ENCODE measurements around the gene USH2A. TPM values are rescaled to one million over a fixed set of nuclear protein-coding genes. Genes with fewer than 3 reads are reported as not detected.

Gene USH2A
- total RNA-seq, 1 experiment from 2014 or later = 0.80 TPM

DNA sequence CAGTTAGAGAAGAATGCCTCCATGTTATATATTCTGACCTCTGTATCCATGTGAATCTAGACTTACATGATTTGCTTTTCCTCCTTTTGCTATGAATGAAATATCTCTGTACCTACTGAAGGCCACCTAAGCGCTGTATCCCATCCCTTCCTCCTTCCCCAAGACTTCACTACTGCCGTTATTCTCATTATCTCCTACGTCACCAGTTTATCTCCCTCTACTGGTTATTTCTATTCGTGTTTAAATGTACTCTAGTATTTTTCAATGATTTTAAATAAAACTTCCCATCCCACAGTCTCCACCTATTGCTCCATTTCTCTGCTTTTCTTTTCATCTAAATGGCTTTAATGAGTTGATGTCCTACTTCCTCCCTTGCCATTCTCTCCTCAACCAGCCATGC, 746.1 kb downstream of the USH2A start:
- no peaks in the 10 kb centered on the region for H3K36me3 ChIP-seq (replicated peaks; ENCODE audit: control insufficient read depth, insufficient read depth, low read length)
- no peak overlapping the region for H3K4me3 ChIP-seq (ENCODE audit: insufficient read depth, low read depth, low read length)
- H3K27me3 ChIP-seq (ENCODE audit: control insufficient read depth, insufficient read depth, low read length) = no peaks in the 10 kb centered on the region
- DNase-seq = no peak

DNA sequence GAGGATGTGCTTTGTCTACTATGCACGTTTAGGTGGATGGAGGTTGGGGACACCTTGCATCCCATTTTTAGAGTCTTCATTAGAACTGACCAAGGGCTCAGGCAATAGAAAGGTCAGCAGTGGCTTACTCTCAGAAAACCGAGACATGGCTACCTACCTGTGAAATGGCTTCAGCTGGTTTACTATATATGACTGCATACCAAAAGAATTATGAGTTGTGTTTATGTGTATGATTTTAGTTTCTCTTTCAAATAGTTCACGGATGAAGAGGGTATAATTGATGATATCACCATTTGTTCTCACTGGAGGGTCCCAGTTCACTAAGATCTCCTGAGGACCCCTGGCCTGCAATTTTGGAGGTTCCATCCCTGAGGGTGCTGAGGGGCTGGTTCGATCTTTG, 749.3 kb downstream of the USH2A start:
- Histone ChIP-seq H3K27me3 (ENCODE audit: control insufficient read depth, insufficient read depth, low read length) (no peaks in the 10 kb centered on the region), H3K4me3 (ENCODE audit: insufficient read depth, low read depth, low read length) (no peak overlapping the region), H3K36me3 (replicated peaks; ENCODE audit: control insufficient read depth, insufficient read depth, low read length) (no peaks in the 10 kb centered on the region)
- DNase-seq = no peak

DNA sequence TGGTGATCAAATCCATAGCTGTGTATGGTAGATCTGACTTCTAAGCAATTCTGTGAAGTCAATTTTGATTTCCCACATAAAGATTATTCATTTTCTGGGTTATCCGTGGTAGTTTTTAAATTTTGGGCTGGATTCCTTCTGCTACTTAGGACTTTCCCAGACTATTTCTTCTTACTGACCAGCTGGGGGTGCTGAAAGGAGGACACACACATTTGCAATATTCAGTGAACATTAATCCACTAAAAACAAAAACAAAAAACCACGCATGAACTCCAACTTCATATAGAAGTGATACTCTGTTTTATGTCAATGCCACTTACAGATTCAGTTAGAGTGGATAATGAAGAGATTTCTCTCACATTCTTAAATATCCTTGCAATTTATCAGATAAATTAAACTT, 750.8 kb downstream of the USH2A start:
- no peak for DNase-seq
- no peak overlapping the region for H3K4me3 ChIP-seq (ENCODE audit: insufficient read depth, low read depth, low read length)
- no peaks in the 10 kb centered on the region for H3K27me3 ChIP-seq (ENCODE audit: control insufficient read depth, insufficient read depth, low read length)
- H3K36me3 ChIP-seq (replicated peaks; ENCODE audit: control insufficient read depth, insufficient read depth, low read length) = no peaks in the 10 kb centered on the region

DNA sequence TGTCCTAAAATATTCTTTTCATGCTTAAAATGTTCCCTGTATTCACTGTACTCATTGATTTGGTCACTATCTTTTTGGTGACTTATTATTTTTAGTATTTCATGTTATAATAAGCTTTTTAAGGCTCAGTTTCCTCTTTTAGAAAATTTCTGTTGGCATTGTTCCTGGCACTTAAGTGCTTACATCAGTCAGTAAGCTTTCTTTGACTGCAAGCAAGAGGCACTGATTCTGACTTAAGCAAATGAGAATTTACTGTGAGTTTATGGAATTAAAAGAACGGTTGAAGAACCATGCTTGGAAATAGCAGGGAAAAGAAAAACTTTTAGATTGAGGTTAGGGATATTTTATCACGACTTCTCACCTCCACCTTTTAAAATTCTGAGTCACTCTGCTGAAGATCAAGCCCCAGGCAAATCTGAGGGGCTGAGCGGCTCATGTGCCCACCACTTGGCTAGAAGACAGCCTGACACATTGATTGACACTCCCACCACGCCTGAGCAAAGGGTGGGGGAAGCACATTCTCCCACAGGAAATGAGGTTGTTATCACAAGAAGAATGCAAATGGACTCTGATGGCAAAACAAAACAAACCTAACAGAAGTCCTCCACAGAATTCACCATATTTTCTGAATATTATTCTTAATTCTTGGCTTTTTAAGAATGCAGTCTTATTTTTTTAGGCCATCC, 753.3 kb downstream of the USH2A start:
- Histone ChIP-seq H3K36me3 (replicated peaks; ENCODE audit: control insufficient read depth, insufficient read depth, low read length) (no peaks in the 10 kb centered on the region), H3K4me3 (ENCODE audit: insufficient read depth, low read depth, low read length) (no peak overlapping the region), H3K27me3 (ENCODE audit: control insufficient read depth, insufficient read depth, low read length) (no peaks in the 10 kb centered on the region)
- no peak for DNase-seq

DNA sequence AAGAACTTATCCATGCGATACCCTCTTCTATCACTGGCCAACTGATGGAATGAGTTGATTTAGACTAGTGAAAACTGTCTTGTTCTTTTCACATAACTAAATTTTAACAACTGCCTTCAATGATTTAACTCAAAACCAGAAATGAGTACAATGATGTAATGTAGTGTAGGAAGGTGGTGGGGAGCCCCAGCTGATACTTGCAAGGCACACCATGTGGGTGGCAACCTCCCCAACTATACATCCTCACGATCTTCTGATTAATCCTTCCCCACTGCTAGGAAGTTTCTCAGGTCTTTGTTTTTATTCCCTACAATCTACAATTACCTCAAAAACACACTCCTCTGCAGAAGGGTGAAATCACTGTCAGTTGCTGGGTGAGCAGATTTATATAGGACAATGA, 755.5 kb downstream of the USH2A start:
- no peak overlapping the region for H3K4me3 ChIP-seq (ENCODE audit: insufficient read depth, low read depth, low read length)
- H3K27me3 ChIP-seq (ENCODE audit: control insufficient read depth, insufficient read depth, low read length) = no peaks in the 10 kb centered on the region
- DNase-seq = no peak
- H3K36me3 ChIP-seq (replicated peaks; ENCODE audit: control insufficient read depth, insufficient read depth, low read length) = no peaks in the 10 kb centered on the region

DNA sequence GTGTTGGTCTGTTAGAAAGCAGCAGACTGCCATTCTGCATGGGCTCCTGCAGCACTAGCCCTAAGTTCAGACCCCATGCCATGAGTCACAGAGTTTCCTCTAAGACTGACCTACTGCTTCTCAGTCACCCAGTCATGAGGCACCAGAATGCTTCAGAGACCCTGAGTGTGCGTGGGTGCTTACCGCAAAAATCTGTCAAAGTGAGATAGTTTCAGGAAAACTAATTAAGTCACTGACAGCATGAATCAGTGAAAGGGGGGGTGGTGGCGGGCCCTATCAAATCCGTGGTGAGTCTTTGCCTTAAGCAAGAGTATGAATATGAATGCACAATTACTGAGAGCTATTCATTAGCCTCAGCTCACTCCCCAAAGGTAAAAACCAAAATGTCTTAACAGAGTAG, 758.0 kb downstream of the USH2A start:
- H3K36me3 ChIP-seq (replicated peaks; ENCODE audit: control insufficient read depth, insufficient read depth, low read length) = no peaks in the 10 kb centered on the region
- H3K27me3 ChIP-seq (ENCODE audit: control insufficient read depth, insufficient read depth, low read length) = no peaks in the 10 kb centered on the region
- no peak overlapping the region for H3K4me3 ChIP-seq (ENCODE audit: insufficient read depth, low read depth, low read length)
- DNase-seq = no peak

DNA sequence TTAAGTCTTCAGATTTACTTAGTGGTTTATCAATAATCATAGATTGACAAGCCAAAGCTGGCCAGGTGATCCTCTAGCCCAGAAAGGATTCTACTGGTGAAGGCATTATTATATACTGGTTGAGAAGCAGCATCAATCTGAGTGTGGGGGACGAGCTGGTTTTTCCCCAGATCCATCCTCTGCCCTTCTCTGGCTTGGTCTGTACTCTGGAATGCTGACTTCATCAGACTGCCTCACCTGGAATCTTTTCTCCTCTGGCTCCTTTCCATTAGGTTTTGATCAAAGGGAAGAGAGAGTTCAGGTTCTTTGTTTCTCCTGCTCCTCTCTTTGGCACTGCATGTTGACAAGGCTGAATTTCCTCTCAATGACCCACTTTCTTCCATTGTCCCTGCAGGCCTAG, 762.2 kb downstream of the USH2A start:
- no peak overlapping the region for H3K4me3 ChIP-seq (ENCODE audit: insufficient read depth, low read depth, low read length)
- no peaks in the 10 kb centered on the region for H3K27me3 ChIP-seq (ENCODE audit: control insufficient read depth, insufficient read depth, low read length)
- no peaks in the 10 kb centered on the region for H3K36me3 ChIP-seq (replicated peaks; ENCODE audit: control insufficient read depth, insufficient read depth, low read length)
- DNase-seq = no peak

DNA sequence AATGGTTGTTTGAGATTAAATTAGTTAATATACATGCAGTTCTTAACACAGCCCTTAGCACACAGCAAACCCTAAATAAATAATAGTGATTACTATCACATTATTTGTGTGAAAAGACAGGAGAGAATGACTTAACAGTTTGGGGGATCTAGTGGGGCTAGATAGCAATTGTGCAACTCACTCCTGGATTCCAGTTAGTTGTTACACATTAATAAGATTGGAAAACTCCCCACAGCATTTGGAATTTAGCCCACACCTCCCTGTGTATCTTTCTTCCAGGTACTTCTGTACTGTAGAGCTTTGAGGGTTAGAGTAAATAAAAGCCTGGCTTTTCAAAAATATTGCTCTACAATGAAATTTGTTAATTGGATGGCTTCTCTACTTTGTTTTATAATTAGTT, 763.0 kb downstream of the USH2A start:
- H3K36me3 ChIP-seq (replicated peaks; ENCODE audit: control insufficient read depth, insufficient read depth, low read length) = no peaks in the 10 kb centered on the region
- no peak overlapping the region for H3K4me3 ChIP-seq (ENCODE audit: insufficient read depth, low read depth, low read length)
- H3K27me3 ChIP-seq (ENCODE audit: control insufficient read depth, insufficient read depth, low read length) = no peaks in the 10 kb centered on the region
- DNase-seq = no peak

DNA sequence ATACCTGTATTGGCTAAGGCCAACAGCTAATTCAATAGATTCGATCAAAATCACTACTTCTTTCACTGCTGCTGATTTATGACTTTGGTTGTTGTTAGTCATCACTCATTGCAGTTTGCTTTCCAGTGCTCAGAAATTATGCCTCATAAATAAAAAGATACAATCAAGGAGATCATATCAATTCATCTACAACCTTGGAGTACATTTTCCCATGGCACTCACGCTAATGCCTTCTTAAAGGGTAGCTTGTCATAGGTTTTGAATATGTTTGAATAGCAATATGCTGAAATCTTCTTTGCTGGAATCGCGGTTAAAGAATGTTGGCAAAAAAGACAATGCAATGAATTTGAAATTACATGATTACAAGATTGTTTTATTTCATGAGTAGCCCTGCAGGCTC, 766.2 kb downstream of the USH2A start:
- no peak overlapping the region for H3K4me3 ChIP-seq (ENCODE audit: insufficient read depth, low read depth, low read length)
- DNase-seq = no peak

DNA sequence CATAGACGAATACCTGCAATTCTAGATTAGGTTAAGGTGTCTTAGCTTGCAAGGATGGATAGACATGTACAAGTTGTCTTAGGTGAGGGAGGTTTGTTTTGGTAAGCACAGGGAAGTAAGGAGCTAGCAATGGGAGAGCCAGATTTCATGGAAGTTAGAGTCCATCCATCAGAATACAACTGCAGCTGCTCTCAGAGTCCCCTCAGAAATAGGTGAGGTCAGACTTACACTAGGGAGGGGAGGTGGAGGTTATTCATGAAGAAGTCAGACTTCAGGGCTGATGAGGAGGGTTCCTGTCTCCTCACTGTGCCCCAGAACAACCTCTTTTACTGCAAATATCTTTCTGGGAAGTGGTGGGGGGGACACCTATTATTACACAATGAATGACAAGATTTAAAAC, 770.9 kb downstream of the USH2A start:
- Histone ChIP-seq H3K4me3 (ENCODE audit: insufficient read depth, low read depth, low read length) (no peak overlapping the region), H3K27me3 (ENCODE audit: control insufficient read depth, insufficient read depth, low read length) (no peaks in the 10 kb centered on the region), H3K36me3 (replicated peaks; ENCODE audit: control insufficient read depth, insufficient read depth, low read length) (no peaks in the 10 kb centered on the region)
- no peak for DNase-seq

More for the DNA sequence above, 766.2 kb downstream of the USH2A start:
- Histone ChIP-seq H3K36me3 (replicated peaks; ENCODE audit: control insufficient read depth, insufficient read depth, low read length) (no peaks in the 10 kb centered on the region), H3K27me3 (ENCODE audit: control insufficient read depth, insufficient read depth, low read length) (no peaks in the 10 kb centered on the region)

DNA sequence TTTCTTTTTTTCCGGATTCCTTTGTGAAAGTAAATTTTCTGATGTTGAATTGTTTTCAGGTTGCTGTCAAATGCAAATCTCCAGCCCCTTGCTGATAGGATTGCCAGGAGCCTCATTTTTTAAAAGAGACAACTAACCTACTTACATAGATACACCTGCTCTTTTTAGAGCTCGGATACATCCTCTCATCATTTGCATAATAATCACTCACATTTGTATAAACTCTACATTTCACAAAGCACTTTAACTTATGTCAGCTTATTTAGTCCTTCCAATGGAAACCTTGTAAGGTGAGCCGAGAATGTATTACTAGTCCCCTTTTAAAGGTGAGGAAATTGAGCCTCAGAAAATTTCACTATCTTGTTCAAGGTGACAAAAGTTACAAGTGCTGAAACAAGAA, 771.4 kb downstream of the USH2A start:
- Histone ChIP-seq H3K4me3 (ENCODE audit: insufficient read depth, low read depth, low read length) (no peak overlapping the region), H3K36me3 (replicated peaks; ENCODE audit: control insufficient read depth, insufficient read depth, low read length) (no peaks in the 10 kb centered on the region), H3K27me3 (ENCODE audit: control insufficient read depth, insufficient read depth, low read length) (no peaks in the 10 kb centered on the region)
- DNase-seq = no peak

DNA sequence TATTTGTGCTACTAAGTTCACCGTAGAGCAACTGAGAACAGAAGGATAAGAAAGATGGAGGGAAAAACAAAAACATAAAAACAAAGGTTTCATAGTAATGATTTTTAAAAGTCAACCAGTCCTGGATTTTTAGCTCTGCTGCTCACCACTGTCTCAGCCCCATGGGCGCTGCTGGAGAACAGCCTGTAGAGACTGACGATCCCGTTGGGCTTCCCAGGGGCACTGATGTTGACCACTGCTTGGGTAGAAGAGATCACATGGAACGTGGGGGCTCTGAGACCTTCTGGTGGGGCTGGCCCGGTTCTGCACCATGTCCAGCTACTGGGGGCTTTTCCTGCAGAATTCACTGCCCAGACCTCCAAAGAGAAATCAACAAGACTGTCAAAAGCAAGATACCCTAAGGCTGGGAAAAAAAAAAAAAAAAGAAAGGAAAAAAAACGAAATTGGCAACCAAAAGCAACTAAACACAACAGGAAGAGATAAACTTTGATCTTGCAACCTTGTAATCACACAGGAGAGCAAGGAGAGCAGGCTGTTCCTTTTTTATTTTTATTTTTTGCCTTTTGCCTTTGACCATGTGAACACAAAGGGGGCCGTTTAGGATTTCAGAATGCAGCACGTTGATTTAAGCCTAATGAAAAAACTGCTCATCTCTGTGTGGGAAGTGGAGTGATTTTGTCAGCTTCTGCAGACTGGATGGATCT, 772.6 kb downstream of the USH2A start:
- no peaks in the 10 kb centered on the region for H3K36me3 ChIP-seq (replicated peaks; ENCODE audit: control insufficient read depth, insufficient read depth, low read length)
- H3K4me3 ChIP-seq (ENCODE audit: insufficient read depth, low read depth, low read length) = no peak overlapping the region
- no peak for DNase-seq
- H3K27me3 ChIP-seq (ENCODE audit: control insufficient read depth, insufficient read depth, low read length) = no peaks in the 10 kb centered on the region

DNA sequence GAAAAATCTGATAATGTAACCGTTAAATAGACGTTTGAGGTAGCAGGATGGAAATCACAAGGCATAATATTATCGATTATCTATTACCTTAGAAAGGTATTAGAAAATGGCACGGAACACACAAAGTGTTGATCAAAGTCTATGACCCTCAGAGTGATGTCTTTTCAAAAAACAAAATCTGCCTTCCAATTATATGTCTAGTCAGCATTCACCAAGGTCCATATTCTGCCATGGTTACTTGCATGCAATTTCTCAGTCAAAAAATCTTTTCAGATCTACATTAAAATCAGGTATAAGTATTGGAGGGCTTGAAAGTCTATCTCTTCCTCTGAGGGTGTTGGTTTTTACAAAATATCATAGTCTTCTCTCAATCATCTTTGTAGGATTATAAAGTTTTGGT, 774.3 kb downstream of the USH2A start:
- Histone ChIP-seq H3K36me3 (replicated peaks; ENCODE audit: control insufficient read depth, insufficient read depth, low read length) (no peaks in the 10 kb centered on the region), H3K4me3 (ENCODE audit: insufficient read depth, low read depth, low read length) (no peak overlapping the region), H3K27me3 (ENCODE audit: control insufficient read depth, insufficient read depth, low read length) (no peaks in the 10 kb centered on the region)
- no peak for DNase-seq

DNA sequence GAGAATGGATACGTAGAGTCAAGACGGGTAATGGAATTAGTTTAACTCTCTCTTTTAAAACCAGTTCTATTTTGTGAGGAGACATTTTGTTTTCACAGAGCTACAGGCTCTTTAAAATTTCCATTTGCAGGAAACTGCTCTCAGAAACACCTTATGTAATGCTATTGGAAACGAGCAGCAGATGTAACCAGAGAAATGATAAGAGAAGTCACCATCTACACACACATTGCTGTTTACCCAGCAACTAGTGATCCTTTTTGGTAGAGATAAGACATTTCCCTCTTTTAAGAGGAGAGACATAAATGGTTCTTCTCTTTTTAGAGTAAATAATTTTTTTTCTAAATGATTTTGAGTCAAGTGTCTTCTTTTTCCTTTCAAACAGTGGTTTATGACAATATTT, 775.5 kb downstream of the USH2A start:
- no peak for DNase-seq
- no peak overlapping the region for H3K4me3 ChIP-seq (ENCODE audit: insufficient read depth, low read depth, low read length)
- no peaks in the 10 kb centered on the region for H3K36me3 ChIP-seq (replicated peaks; ENCODE audit: control insufficient read depth, insufficient read depth, low read length)
- no peaks in the 10 kb centered on the region for H3K27me3 ChIP-seq (ENCODE audit: control insufficient read depth, insufficient read depth, low read length)

DNA sequence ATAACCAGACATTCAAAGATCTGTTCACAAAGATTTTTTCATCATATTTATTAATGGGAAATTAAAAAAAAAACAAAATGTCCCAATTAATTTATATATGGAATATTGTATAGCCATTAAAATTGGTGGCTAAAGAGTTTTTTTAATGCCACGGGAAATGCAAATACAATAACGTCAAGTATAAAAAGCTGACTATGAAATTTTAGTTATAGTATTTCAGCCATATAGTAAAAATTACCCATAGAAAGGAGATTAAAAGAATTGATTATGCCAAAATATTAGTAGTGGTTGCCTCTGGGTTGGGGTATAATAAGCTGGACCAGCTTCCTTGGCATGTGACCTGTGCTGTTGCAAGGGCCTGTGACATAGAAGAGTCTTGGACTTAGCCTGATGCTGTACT, 777.4 kb downstream of the USH2A start:
- Histone ChIP-seq H3K27me3 (ENCODE audit: control insufficient read depth, insufficient read depth, low read length) (no peaks in the 10 kb centered on the region), H3K4me3 (ENCODE audit: insufficient read depth, low read depth, low read length) (no peak overlapping the region), H3K36me3 (replicated peaks; ENCODE audit: control insufficient read depth, insufficient read depth, low read length) (no peaks in the 10 kb centered on the region)
- DNase-seq = no peak
